RWPE2 (cell line): ENCODE results near the gene PRKCH.

ENCODE experiments used
- ATAC-seq: fragments of 200-7000 bp; cut with Tn5 transposase; 3 replicates; pipeline ENCODE4 v1.9.1; 2021; ENCODE audit warnings: low read depth
- DNase-seq: peaks from one replicate; pipeline ENCODE4 v3.0.0-alpha.2; 2020; ENCODE audit warnings: low spot score
- H3K27ac ChIP-seq: fragments of 450-650 bp; 2 replicates; pipeline ENCODE4 v1.5.1; 2017; ENCODE audit warnings: mild to moderate bottlenecking; ENCODE audit not compliant: poor library complexity, severe bottlenecking
- H3K27me3 ChIP-seq: fragments of 250-450 bp; sonication (Bioruptor Pico); 2 replicates; pipeline ENCODE4 v1.5.1; 2021; ENCODE audit warnings: mild to moderate bottlenecking, moderate library complexity; ENCODE audit not compliant: insufficient read depth, poor library complexity, severe bottlenecking
- H3K36me3 ChIP-seq: fragments of 250-450 bp; sonication (Bioruptor Pico); 2 replicates; pipeline ENCODE4 v1.5.1; 2020; ENCODE audit warnings: low read depth, mild to moderate bottlenecking, moderate library complexity
- H3K4me1 ChIP-seq: fragments of 250-450 bp; sonication (Bioruptor Pico); 2 replicates; pipeline ENCODE4 v1.5.1; 2021; ENCODE audit warnings: mild to moderate bottlenecking, moderate library complexity; ENCODE audit not compliant: insufficient read depth, poor library complexity, severe bottlenecking
- H3K4me3 ChIP-seq: fragments of 250-450 bp; sonication (Bioruptor Pico); 2 replicates; pipeline ENCODE4 v1.5.1; 2021; ENCODE audit warnings: mild to moderate bottlenecking, moderate library complexity; ENCODE audit not compliant: severe bottlenecking
- H3K9me3 ChIP-seq: fragments of 250-450 bp; sonication (Bioruptor Pico); 2 replicates; pipeline ENCODE4 v1.5.1; 2021; ENCODE audit warnings: mild to moderate bottlenecking, moderate library complexity; ENCODE audit not compliant: severe bottlenecking
- CTCF ChIP-seq: fragments of 450-650 bp; IDR thresholded peaks from one replicate; pipeline ENCODE4 v1.5.1; 2017; ENCODE audit warnings: mild to moderate bottlenecking, moderate library complexity; ENCODE audit not compliant: poor library complexity, severe bottlenecking

Gene PRKCH

GRCh38 chr14:61499991-61500390 lies 178.6 kb downstream of the PRKCH start:
- H3K4me1 ChIP-seq: peaks cover 30% of the 10 kb centered on the region

GRCh38 chr14:61501714-61502458 lies 180.5 kb downstream of the PRKCH start:
- TF ChIP-seq CTCF: no peak
- ATAC-seq: no peak
- no peak for DNase-seq
- Histone ChIP-seq H3K36me3 (no peaks in the 10 kb centered on the region), H3K4me3 (no peak overlapping the region), H3K9me3 (no peaks in the 10 kb centered on the region), H3K27me3 (no peaks in the 10 kb centered on the region), H3K27ac (peak overlapping the region; percentile 79), H3K4me1 (peaks cover 30% of the 10 kb centered on the region)

More at GRCh38 chr14:61499991-61500390, 178.6 kb downstream of the PRKCH start:
- Histone ChIP-seq H3K9me3 (no peaks in the 10 kb centered on the region), H3K36me3 (no peaks in the 10 kb centered on the region), H3K4me3 (no peak overlapping the region), H3K27me3 (no peaks in the 10 kb centered on the region), H3K27ac (no peak overlapping the region)
- DNase-seq (no peak), ATAC-seq (no peak)
- no peak for TF ChIP-seq CTCF

GRCh38 chr14:61502459-61503093 lies 181.2 kb downstream of the PRKCH start:
- no peak for TF ChIP-seq CTCF
- H3K27me3 ChIP-seq: no peaks in the 10 kb centered on the region
- ATAC-seq (peak; percentile 63), DNase-seq (no peak)
- no peak overlapping the region for H3K4me3 ChIP-seq
- H3K4me1 ChIP-seq: peaks cover 30% of the 10 kb centered on the region
- H3K36me3 ChIP-seq: no peaks in the 10 kb centered on the region
- H3K27ac ChIP-seq: peak overlapping the region; percentile 79
- no peaks in the 10 kb centered on the region for H3K9me3 ChIP-seq

- Histone ChIP-seq H3K4me1 (peaks cover 29% of the 10 kb centered on the region), H3K27ac (peak overlapping the region; percentile 79), H3K9me3 (no peaks in the 10 kb centered on the region), H3K4me3 (no peak overlapping the region), H3K36me3 (no peaks in the 10 kb centered on the region), H3K27me3 (no peaks in the 10 kb centered on the region)
- TF ChIP-seq CTCF: no peak
- ATAC-seq (peak; percentile 56), DNase-seq (no peak)
Measured at GRCh38 chr14:61503167-61503801, 181.9 kb downstream of the PRKCH start.
